Small intestine (tissue), 7 donors: Measurements from ENCODE around the gene HYOU1. TPM values are rescaled to one million over a fixed set of nuclear protein-coding genes. Genes with fewer than 3 reads are reported as not detected.

Experiments
- DNase-seq, 2 donors: peaks; one replicate each; pipeline versions ENCODE4 v3.0.0 to v3.0.0-alpha.2; 2013
- FAIRE-seq: peaks from 2 replicates; lab custom pipeline; 2012; peaks lifted over from hg19 to GRCh38; lab: Jason Lieb, UNC
- H3K27ac ChIP-seq, 3 donors: one replicate each; pipeline ENCODE4 v1.5.1; 2013; ENCODE audit warnings: low read length in 2 of 3, mild to moderate bottlenecking in 2 of 3, control low read depth in 1 of 3, inconsistent platforms in 1 of 3, low read depth in 1 of 3, moderate library complexity in 1 of 3
- H3K27me3 ChIP-seq, 3 donors: one replicate each; pipeline ENCODE4 v1.6.1; 2013; ENCODE audit warnings: low read length in 3 of 3, inconsistent platforms in 1 of 3; ENCODE audit not compliant: control insufficient read depth in 3 of 3, insufficient read depth in 3 of 3
- H3K36me3 ChIP-seq, 3 donors: one replicate each; pipeline ENCODE4 v1.6.1; 2013; ENCODE audit warnings: low read length in 3 of 3, inconsistent platforms in 1 of 3, low read depth in 1 of 3, mild to moderate bottlenecking in 1 of 3, moderate library complexity in 1 of 3; ENCODE audit not compliant: control insufficient read depth in 3 of 3, insufficient read depth in 2 of 3
- H3K4me1 ChIP-seq, 3 donors: one replicate each; pipeline ENCODE4 v1.6.1; 2013; ENCODE audit warnings: low read length in 2 of 3, inconsistent platforms in 1 of 3, low read depth in 1 of 3, mild to moderate bottlenecking in 1 of 3, moderate library complexity in 1 of 3; ENCODE audit not compliant: control insufficient read depth in 3 of 3, insufficient read depth in 2 of 3
- H3K4me3 ChIP-seq, 3 donors: one replicate each; pipeline ENCODE4 v1.5.1; 2013; ENCODE audit warnings: low read length in 3 of 3, control low read depth in 1 of 3, inconsistent platforms in 1 of 3, low read depth in 1 of 3, mild to moderate bottlenecking in 1 of 3, moderate library complexity in 1 of 3
- H3K9me3 ChIP-seq, 2 donors: one replicate each; pipeline ENCODE4 v1.6.1; 2013; ENCODE audit warnings: low read depth in 1 of 2, low read length in 1 of 2; ENCODE audit not compliant: control insufficient read depth in 2 of 2, insufficient read depth in 1 of 2
- WGBS, 3 donors: extraction: QIAGEN DNeasy Blood & Tissue Kit; methylation state at CpG; one replicate each; pipeline ENCODE4 v1.1.7; 2013; 5-methylcytosine and 5-hydroxymethylcytosine counted together
- polyA plus RNA-seq, 4 donors: library from polyadenylated mRNA; stranded (reverse) in 3 of 4; unstranded in 1 of 4; fragments of 200-250 nt in 3 of 4; fragments of 120-200 nt in 1 of 4; gene quantifications; one replicate each; pipeline versions ENCODE4 v1.2.1 to v1.2.3, GENCODE V29; 2013
- donor health status: healthy with polysubstance abuse.
- donor health status: control.
- donor health status: control.
- donor health status: Bipolar disorder and iron deficiency.
- donor health status: healthy.

Gene HYOU1
- polyA plus RNA-seq, 4 donors = 17.4 to 127 (median 53.3) TPM

DNA sequence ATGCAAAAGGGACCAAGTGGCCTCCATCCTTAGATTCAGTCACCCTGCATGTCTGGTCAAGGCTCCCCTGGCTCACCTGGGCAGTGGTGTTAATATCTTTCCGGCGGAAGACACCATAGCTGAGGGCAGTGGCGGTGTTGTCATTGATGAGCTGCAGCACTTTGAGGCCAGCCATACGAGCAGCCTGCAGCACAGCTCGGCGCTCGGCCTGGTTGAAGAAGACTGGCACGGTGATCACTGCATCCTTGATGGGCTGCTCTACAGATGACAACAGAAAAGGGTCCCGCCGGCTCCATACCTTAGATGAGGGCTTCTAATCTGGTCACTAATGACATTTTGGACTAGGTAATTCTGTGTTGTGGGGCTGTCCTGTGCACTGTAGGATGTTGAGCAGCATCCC, 2.6 kb downstream of the HYOU1 start:
- H3K36me3 ChIP-seq = peaks cover 7 to 59% (median 21%) of the 10 kb centered on the region in 3 donors

DNA sequence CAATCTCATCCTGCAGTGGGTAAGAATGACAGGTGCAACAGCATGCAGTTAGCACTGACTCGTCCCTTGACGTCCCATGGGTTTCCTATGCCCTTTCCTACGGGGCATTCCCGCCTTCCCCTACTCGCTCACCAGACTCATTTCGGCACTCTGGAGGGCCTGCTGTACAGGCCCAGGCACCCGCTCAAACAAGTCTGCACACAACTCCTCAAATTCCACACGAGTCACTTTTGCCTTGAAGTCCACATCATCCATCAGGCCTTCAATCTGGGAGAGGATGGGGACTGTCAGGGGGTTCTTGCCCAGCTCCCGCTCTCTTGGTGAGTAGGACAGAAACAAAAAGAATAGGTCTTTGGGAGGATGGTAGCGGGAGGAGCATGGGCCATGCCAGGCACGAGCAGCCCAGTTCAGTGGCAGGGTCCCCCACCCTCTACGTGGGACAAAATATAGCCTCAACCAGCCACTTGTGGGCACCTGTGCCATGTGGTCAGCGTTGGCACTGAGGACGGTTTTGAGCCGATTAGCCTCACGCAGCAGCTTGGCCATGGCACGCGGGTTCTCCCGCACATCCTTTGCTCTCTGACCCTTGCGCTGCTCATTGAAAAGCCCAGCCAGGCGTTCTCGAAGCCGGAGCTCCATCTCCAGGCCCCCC, 4.7 kb downstream of the HYOU1 start:
- no peaks in the 10 kb centered on the region for H3K9me3 ChIP-seq
- H3K36me3 ChIP-seq = peaks cover 15 to 81% (median 25%) of the 10 kb centered on the region in 3 donors
- H3K27ac ChIP-seq = no peak overlapping the region
- FAIRE-seq = no peak
- H3K4me1 ChIP-seq = peaks cover 0 to 8% (median 2%) of the 10 kb centered on the region in 3 donors
- no peak overlapping the region for H3K4me3 ChIP-seq
- H3K27me3 ChIP-seq = no peaks in the 10 kb centered on the region
- WGBS, 3 donors = 89 to 94% (median 92%) methylated on average over 23 of the region's 23 CpGs
- DNase-seq = no peak

More for the DNA sequence above, 2.6 kb downstream of the HYOU1 start:
- Histone ChIP-seq H3K4me3 (no peak overlapping the region), H3K9me3 (no peaks in the 10 kb centered on the region), H3K27me3 (no peaks in the 10 kb centered on the region), H3K27ac (no peak overlapping the region), H3K4me1 (peaks cover 0 to 8% (median 2%) of the 10 kb centered on the region in 3 donors)
- no peak for FAIRE-seq
- no peak for DNase-seq
- WGBS, 3 donors = 95 to 98% (median 96%) methylated on average over 10 of the region's 10 CpGs

DNA sequence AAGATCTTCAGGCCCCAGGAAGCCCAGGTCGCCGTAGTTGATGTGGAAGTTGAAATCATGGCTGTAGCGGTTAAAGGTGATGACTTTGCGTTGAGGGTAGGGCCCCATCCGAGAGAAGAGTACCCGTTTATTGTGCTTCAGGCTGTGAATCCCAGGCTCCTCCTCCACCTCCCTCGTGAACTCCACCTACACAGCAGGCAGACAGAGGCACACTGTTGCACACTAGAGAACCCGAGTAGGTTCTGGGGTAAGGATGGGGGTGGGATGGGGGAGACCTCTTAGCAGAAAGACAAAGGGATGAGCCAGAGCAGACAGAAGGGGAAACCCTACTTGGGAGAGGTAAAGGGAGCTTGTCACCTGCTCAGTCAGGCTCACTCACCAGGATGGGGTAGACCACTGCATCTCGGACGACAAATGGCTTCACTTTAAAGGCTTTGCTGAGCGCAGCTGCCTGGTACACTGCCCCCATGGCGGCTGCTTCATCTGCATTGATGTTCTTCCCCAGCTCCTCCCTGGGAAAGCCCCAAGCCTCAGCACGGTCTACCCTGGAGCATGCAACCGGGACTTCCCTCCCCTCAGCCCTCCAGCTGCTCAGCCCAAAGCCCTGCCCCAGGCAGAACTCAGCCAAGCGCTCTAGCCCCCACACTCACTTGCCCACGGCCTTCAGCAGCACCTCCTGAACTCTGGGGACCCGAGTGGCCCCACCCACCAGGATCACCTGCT, 5.4 kb downstream of the HYOU1 start:
- Histone ChIP-seq H3K9me3 (no peaks in the 10 kb centered on the region), H3K36me3 (peaks cover 18 to 88% (median 30%) of the 10 kb centered on the region in 3 donors), H3K4me3 (no peak overlapping the region), H3K4me1 (peaks cover 0 to 8% (median 2%) of the 10 kb centered on the region in 3 donors), H3K27ac (no peak overlapping the region), H3K27me3 (no peaks in the 10 kb centered on the region)
- FAIRE-seq = no peak
- WGBS, 3 donors = 75 to 80% (median 78%) methylated on average over 17 of the region's 17 CpGs
- no peak for DNase-seq

DNA sequence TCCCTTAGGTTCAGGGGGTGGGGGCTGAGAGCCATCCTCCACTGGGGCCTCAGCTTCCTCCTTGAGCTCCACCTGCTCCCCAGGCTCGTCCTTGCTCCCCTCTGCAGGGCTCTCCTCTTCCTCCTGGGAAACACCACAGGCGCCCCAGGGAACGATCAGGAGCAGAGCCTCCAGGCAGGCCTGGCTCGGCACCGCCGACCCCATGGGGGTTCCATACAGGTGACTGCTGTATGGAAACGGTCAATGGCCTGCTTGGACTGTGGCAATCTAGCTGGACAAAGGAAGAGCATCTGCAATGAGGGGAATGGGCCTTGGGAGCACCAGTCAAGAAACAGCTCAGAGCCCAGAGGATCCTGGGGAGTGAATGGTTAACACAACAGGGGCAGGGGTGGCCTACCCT, 7.9 kb downstream of the HYOU1 start:
- DNase-seq (no peak), FAIRE-seq (no peak)
- WGBS, 3 donors = 90 to 94% (median 93%) methylated on average over 7 of the region's 7 CpGs
- no peaks in the 10 kb centered on the region for H3K4me1 ChIP-seq
- no peak overlapping the region for H3K27ac ChIP-seq
- no peaks in the 10 kb centered on the region for H3K9me3 ChIP-seq
- H3K4me3 ChIP-seq = no peak overlapping the region
- H3K36me3 ChIP-seq = peaks cover 25 to 95% (median 36%) of the 10 kb centered on the region in 3 donors
- H3K27me3 ChIP-seq = no peaks in the 10 kb centered on the region

- no peaks in the 10 kb centered on the region for H3K9me3 ChIP-seq
- 92 to 94% (median 93%) methylated on average over 9 of the region's 9 CpGs for WGBS, 3 donors
- no peak overlapping the region for H3K27ac ChIP-seq
- DNase-seq = no peak
- no peaks in the 10 kb centered on the region for H3K27me3 ChIP-seq
- H3K4me1 ChIP-seq = no peaks in the 10 kb centered on the region
- no peak for FAIRE-seq
- H3K36me3 ChIP-seq = peaks cover 25 to 93% (median 32%) of the 10 kb centered on the region in 3 donors
- no peak overlapping the region for H3K4me3 ChIP-seq
These were observed 8.4 kb downstream of the HYOU1 start for GRCh38 chr11:119048644-119049043.

GRCh38 chr11:119047205-119047604, 9.8 kb downstream of the HYOU1 start:
- Histone ChIP-seq H3K27ac (no peak overlapping the region), H3K36me3 (peaks cover 19 to 80% (median 28%) of the 10 kb centered on the region in 3 donors), H3K4me1 (no peaks in the 10 kb centered on the region), H3K27me3 (no peaks in the 10 kb centered on the region), H3K9me3 (no peaks in the 10 kb centered on the region), H3K4me3 (no peak overlapping the region)
- DNase-seq (no peak), FAIRE-seq (no peak)
- WGBS, 3 donors = 85 to 90% (median 85%) methylated on average over 6 of the region's 6 CpGs

- Histone ChIP-seq H3K27ac (no peak overlapping the region), H3K36me3 (peaks cover 19 to 73% (median 25%) of the 10 kb centered on the region in 3 donors), H3K4me1 (no peaks in the 10 kb centered on the region), H3K27me3 (no peaks in the 10 kb centered on the region), H3K4me3 (no peak overlapping the region), H3K9me3 (no peaks in the 10 kb centered on the region)
- DNase-seq = no peak
- FAIRE-seq = no peak
- WGBS, 3 donors = 93 to 99% (median 96%) methylated on average over 6 of the region's 6 CpGs
These were observed 10.5 kb downstream of the HYOU1 start for GRCh38 chr11:119046489-119046888.

- no peak for FAIRE-seq
- no peaks in the 10 kb centered on the region for H3K9me3 ChIP-seq
- no peak overlapping the region for H3K27ac ChIP-seq
- DNase-seq = no peak
- no peak overlapping the region for H3K4me3 ChIP-seq
- 79 to 87% (median 80%) methylated on average over 5 to 6 of the region's 6 CpGs for WGBS, 3 donors
- H3K36me3 ChIP-seq = peaks cover 19 to 57% (median 22%) of the 10 kb centered on the region in 3 donors
- no peaks in the 10 kb centered on the region for H3K4me1 ChIP-seq
- H3K27me3 ChIP-seq = no peaks in the 10 kb centered on the region
These were observed 12.3 kb downstream of the HYOU1 start for GRCh38 chr11:119044708-119045107.
